Measurements from ENCODE around the gene ACSS3. TPM values are rescaled to one million over a fixed set of nuclear protein-coding genes. Genes with fewer than 3 reads are reported as not detected.
A peak's percentile ranks its signal among the peaks of the same experiment; 100 is the strongest.
"Not testable (repeated sequence)": the region's sequence is repeated elsewhere in the genome, so short reads cannot be mapped to it uniquely, and the experiment has no call there.

Gene ACSS3
- polyA plus RNA-seq, 1 donor (not counting 4 experiments of a cell fraction or from before 2014, with no cell fraction given): 0.30 TPM

DNA sequence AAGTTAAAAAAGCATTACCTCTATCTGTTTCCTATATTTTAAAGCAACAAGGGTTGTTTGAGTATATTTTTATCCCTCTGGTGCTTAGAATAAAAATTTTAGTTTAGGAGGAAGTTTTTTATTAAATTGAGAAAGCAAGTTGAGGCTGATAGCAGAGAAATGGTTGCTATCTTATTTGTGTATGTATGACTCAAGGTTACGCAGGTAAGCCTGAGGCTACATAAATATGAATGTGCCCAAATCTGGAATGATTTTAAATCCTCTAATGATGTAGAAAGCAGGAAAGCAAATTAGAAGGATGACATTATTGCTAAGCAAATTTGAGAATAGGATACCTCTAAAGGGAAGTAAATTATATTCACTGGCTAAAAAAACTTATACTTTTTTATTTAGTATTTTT lies 109.8 kb downstream of the ACSS3 start:
- no peaks in the 10 kb centered on the region for H3K27me3 ChIP-seq (ENCODE audit: control insufficient read depth, extremely low read depth, insufficient read depth, low read length)
- no peaks in the 10 kb centered on the region for H3K79me2 ChIP-seq (ENCODE audit: control insufficient read depth, insufficient read depth, low read length)
- dilution Hi-C loops (cut with MboI; ENCODE audit: extremely low pct_ligation_motif_present, low sequenced_read_pairs): no loop called here
- no peak overlapping the region for H3K4me3 ChIP-seq (ENCODE audit: control insufficient read depth in 2 of 3, extremely low read depth in 1 of 3, insufficient read depth in 2 of 3, low read depth in 1 of 3, low read length in 3 of 3)
- H3K27ac ChIP-seq (ENCODE audit: control insufficient read depth, insufficient read depth, low read length): no peak overlapping the region
- H3K9me3 ChIP-seq (ENCODE audit: control insufficient read depth, low read depth, low read length): no peaks in the 10 kb centered on the region
- H3K4me1 ChIP-seq (ENCODE audit: control insufficient read depth, extremely low read depth, insufficient read depth, low read length): peaks cover 6% of the 10 kb centered on the region
- no peak overlapping the region for H3K9ac ChIP-seq (ENCODE audit: control insufficient read depth, extremely low read depth, insufficient read depth, low read length)
- TF ChIP-seq, protein P1, sequence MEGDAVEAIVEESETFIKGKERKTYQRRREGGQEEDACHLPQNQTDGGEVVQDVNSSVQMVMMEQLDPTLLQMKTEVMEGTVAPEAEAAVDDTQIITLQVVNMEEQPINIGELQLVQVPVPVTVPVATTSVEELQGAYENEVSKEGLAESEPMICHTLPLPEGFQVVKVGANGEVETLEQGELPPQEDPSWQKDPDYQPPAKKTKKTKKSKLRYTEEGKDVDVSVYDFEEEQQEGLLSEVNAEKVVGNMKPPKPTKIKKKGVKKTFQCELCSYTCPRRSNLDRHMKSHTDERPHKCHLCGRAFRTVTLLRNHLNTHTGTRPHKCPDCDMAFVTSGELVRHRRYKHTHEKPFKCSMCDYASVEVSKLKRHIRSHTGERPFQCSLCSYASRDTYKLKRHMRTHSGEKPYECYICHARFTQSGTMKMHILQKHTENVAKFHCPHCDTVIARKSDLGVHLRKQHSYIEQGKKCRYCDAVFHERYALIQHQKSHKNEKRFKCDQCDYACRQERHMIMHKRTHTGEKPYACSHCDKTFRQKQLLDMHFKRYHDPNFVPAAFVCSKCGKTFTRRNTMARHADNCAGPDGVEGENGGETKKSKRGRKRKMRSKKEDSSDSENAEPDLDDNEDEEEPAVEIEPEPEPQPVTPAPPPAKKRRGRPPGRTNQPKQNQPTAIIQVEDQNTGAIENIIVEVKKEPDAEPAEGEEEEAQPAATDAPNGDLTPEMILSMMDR (optimal IDR thresholded peaks at IDR 0.05 in 1 of 3, IDR thresholded peaks at IDR 0.05 in 1 of 3, conservative IDR thresholded peaks at IDR 0.05 in 1 of 3; ENCODE audit: extremely low read depth in 1 of 3, insufficient read depth in 2 of 3, low read length in 3 of 3): no peak
- TF ChIP-seq EZH2 (IDR thresholded peaks at IDR 0.05; ENCODE audit: low read length): no peak
- FAIRE-seq (peak; percentile 49), DNase-seq (ENCODE audit: low read depth, low spot score) (no peak)
- no peaks in the 10 kb centered on the region for H4K20me1 ChIP-seq (ENCODE audit: control insufficient read depth, extremely low read depth, insufficient read depth, low read length)
- no peaks in the 10 kb centered on the region for H3K36me3 ChIP-seq (ENCODE audit: control insufficient read depth in 2 of 2, extremely low read depth in 1 of 2, insufficient read depth in 2 of 2, low read length in 2 of 2)
- H3K4me2 ChIP-seq (ENCODE audit: control insufficient read depth, extremely low read depth, insufficient read depth, low read depth, low read length): no peak overlapping the region
- H2AFZ ChIP-seq (ENCODE audit: control insufficient read depth, low read length): no peak overlapping the region
- no peaks in the 10 kb centered on the region for H3K9me1 ChIP-seq (ENCODE audit: control insufficient read depth, extremely low read depth, insufficient read depth, low read length)

GRCh38 chr12:81196595-81196994 lies 118.7 kb downstream of the ACSS3 start:
- TF ChIP-seq EZH2 (IDR thresholded peaks at IDR 0.05; ENCODE audit: low read length): no peak
- TF ChIP-seq, protein P1 (optimal IDR thresholded peaks at IDR 0.05 in 1 of 3, IDR thresholded peaks at IDR 0.05 in 1 of 3, conservative IDR thresholded peaks at IDR 0.05 in 1 of 3; ENCODE audit: extremely low read depth in 1 of 3, insufficient read depth in 2 of 3, low read length in 3 of 3): no peak
- no peak for DNase-seq (ENCODE audit: low read depth, low spot score)
- Histone ChIP-seq H3K9ac (ENCODE audit: control insufficient read depth, extremely low read depth, insufficient read depth, low read length) (no peak overlapping the region), H3K4me1 (ENCODE audit: control insufficient read depth, extremely low read depth, insufficient read depth, low read length) (no peaks in the 10 kb centered on the region), H4K20me1 (ENCODE audit: control insufficient read depth, extremely low read depth, insufficient read depth, low read length) (no peaks in the 10 kb centered on the region), H3K4me2 (ENCODE audit: control insufficient read depth, extremely low read depth, insufficient read depth, low read depth, low read length) (no peak overlapping the region), H3K9me1 (ENCODE audit: control insufficient read depth, extremely low read depth, insufficient read depth, low read length) (no peaks in the 10 kb centered on the region), H3K9me3 (ENCODE audit: control insufficient read depth, low read depth, low read length) (no peaks in the 10 kb centered on the region), H3K79me2 (ENCODE audit: control insufficient read depth, insufficient read depth, low read length) (no peaks in the 10 kb centered on the region), H3K4me3 (ENCODE audit: control insufficient read depth in 2 of 3, extremely low read depth in 1 of 3, insufficient read depth in 2 of 3, low read depth in 1 of 3, low read length in 3 of 3) (no peak overlapping the region), H3K27ac (ENCODE audit: control insufficient read depth, insufficient read depth, low read length) (no peak overlapping the region), H3K36me3 (ENCODE audit: control insufficient read depth in 2 of 2, extremely low read depth in 1 of 2, insufficient read depth in 2 of 2, low read length in 2 of 2) (no peaks in the 10 kb centered on the region), H2AFZ (ENCODE audit: control insufficient read depth, low read length) (no peak overlapping the region), H3K27me3 (ENCODE audit: control insufficient read depth, extremely low read depth, insufficient read depth, low read length) (no peaks in the 10 kb centered on the region)
- dilution Hi-C loops (cut with MboI; ENCODE audit: extremely low pct_ligation_motif_present, low sequenced_read_pairs): no loop called here
- FAIRE-seq: no peak

DNA sequence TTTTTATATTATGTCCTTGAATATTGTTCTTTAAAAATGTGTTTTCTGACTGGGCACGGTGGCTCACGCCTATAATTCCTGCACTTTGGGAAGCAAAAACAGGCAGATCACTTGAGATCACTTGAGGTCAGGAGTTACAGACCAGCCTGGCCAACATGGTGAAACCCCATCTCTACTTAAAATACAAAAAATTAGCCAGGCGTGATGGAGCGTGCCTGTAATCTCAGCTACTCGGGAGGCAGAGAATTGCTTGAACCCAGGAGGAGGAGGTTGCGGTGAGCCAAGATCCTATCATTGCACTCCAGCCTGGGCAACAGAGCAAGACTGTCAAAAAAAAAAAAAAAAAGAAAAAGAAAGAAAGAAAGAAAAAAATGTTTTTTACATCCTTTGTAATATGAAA lies 122.7 kb downstream of the ACSS3 start:
- H2AFZ ChIP-seq (ENCODE audit: control insufficient read depth, low read length); H3K4me2 ChIP-seq (ENCODE audit: control insufficient read depth, extremely low read depth, insufficient read depth, low read depth, low read length); H3K4me3 ChIP-seq (ENCODE audit: control insufficient read depth in 2 of 3, extremely low read depth in 1 of 3, insufficient read depth in 2 of 3, low read depth in 1 of 3, low read length in 3 of 3); dilution Hi-C loops (cut with MboI; ENCODE audit: extremely low pct_ligation_motif_present, low sequenced_read_pairs); H3K9me3 ChIP-seq (ENCODE audit: control insufficient read depth, low read depth, low read length); DNase-seq (ENCODE audit: low read depth, low spot score); H3K79me2 ChIP-seq (ENCODE audit: control insufficient read depth, insufficient read depth, low read length); H3K27me3 ChIP-seq (ENCODE audit: control insufficient read depth, extremely low read depth, insufficient read depth, low read length); H3K9me1 ChIP-seq (ENCODE audit: control insufficient read depth, extremely low read depth, insufficient read depth, low read length); H3K36me3 ChIP-seq (ENCODE audit: control insufficient read depth in 2 of 2, extremely low read depth in 1 of 2, insufficient read depth in 2 of 2, low read length in 2 of 2); H3K4me1 ChIP-seq (ENCODE audit: control insufficient read depth, extremely low read depth, insufficient read depth, low read length); H4K20me1 ChIP-seq (ENCODE audit: control insufficient read depth, extremely low read depth, insufficient read depth, low read length); FAIRE-seq; H3K9ac ChIP-seq (ENCODE audit: control insufficient read depth, extremely low read depth, insufficient read depth, low read length); H3K27ac ChIP-seq (ENCODE audit: control insufficient read depth, insufficient read depth, low read length): not testable (repeated sequence)

Measured in keratinocyte (primary cell).